OCI-LY1 (cell line): ENCODE results near the gene NFIX.

Experiments
- H2AFZ ChIP-seq: fragments of 200-600 bp; sonication (generic), shearing (Covaris generic); 2 replicates; pipeline ENCODE4 v1.6.0; 2014; ENCODE audit warnings: antibody characterized with exemption, mild to moderate bottlenecking, low read length
- H3F3A ChIP-seq: fragments of 200-600 bp; sonication (generic), shearing (Covaris generic); 2 replicates; pipeline ENCODE4 v1.6.0; 2014; ENCODE audit warnings: mild to moderate bottlenecking, antibody characterized with exemption, low read length, moderate library complexity; ENCODE audit not compliant: insufficient read depth
- H3K27ac ChIP-seq: fragments of 200-600 bp; sonication (generic); 2 replicates; pipeline ENCODE4 v1.5.1; 2014; ENCODE audit warnings: low read length, mixed run types, mild to moderate bottlenecking, low read depth; ENCODE audit not compliant: poor library complexity, severe bottlenecking
- H3K27me3 ChIP-seq: fragments of 200-600 bp; sonication (generic); 2 replicates; pipeline ENCODE4 v1.6.0; 2014; ENCODE audit warnings: antibody characterized with exemption, mild to moderate bottlenecking, low read length, moderate library complexity; ENCODE audit not compliant: insufficient read depth
- H3K36me3 ChIP-seq: fragments of 200-600 bp; sonication (generic); 2 replicates; pipeline ENCODE4 v1.6.1; 2014; ENCODE audit warnings: mild to moderate bottlenecking, antibody characterized with exemption, low read length, moderate library complexity, mixed read lengths; ENCODE audit not compliant: insufficient read depth
- H3K4me1 ChIP-seq: fragments of 200-600 bp; sonication (generic); 2 replicates; pipeline ENCODE4 v1.5.1; 2014; ENCODE audit warnings: mild to moderate bottlenecking, low read length, moderate library complexity; ENCODE audit not compliant: insufficient read depth, severe bottlenecking
- H3K4me2 ChIP-seq: fragments of 200-600 bp; sonication (generic), shearing (Covaris generic); 2 replicates; pipeline ENCODE4 v1.6.1; 2014; ENCODE audit warnings: low read length
- H3K4me3 ChIP-seq: fragments of 200-600 bp; sonication (generic); 2 replicates; pipeline ENCODE4 v1.5.1; 2014; ENCODE audit warnings: low read length, low read depth, mild to moderate bottlenecking, mixed read lengths; ENCODE audit not compliant: poor library complexity, severe bottlenecking
- H3K79me2 ChIP-seq: fragments of 200-600 bp; shearing (Covaris generic); 2 replicates; pipeline ENCODE4 v1.6.1; 2016; ENCODE audit warnings: mixed run types, low read length, mixed read lengths; ENCODE audit not compliant: insufficient read depth
- H3K9ac ChIP-seq: fragments of 200-600 bp; sonication (generic), shearing (Covaris generic); 2 replicates; pipeline ENCODE4 v1.6.1; 2014; ENCODE audit warnings: mild to moderate bottlenecking, low read length, mixed read lengths
- H3K9me2 ChIP-seq: fragments of 200-600 bp; sonication (generic), shearing (Covaris generic); 2 replicates; pipeline ENCODE4 v1.6.1; 2014; ENCODE audit warnings: low read depth, mild to moderate bottlenecking, low read length, mixed read lengths
- H3K9me3 ChIP-seq: fragments of 200-600 bp; shearing (Covaris generic); 2 replicates; pipeline ENCODE4 v1.6.1; 2014; ENCODE audit warnings: low read length, mixed read lengths
- H4K20me1 ChIP-seq: fragments of 200-600 bp; sonication (generic), shearing (Covaris generic); 2 replicates; pipeline ENCODE4 v1.6.0; 2016; ENCODE audit warnings: mild to moderate bottlenecking, low read length; ENCODE audit not compliant: insufficient read depth
- EZH2 ChIP-seq: fragments of 200-600 bp; sonication (generic), shearing (Covaris generic); IDR thresholded peaks from 2 replicates; pipeline ENCODE4 v1.8.0; 2017; ENCODE audit warnings: borderline replicate concordance, mixed run types, mild to moderate bottlenecking, antibody characterized with exemption, low read length, moderate library complexity, mixed read lengths
- TF ChIP-seq, protein P1 (sequence below): fragments of 200-600 bp; sonication (generic), shearing (Covaris generic); IDR thresholded peaks from 2 replicates; pipeline ENCODE4 v1.5.1; 2017; ENCODE audit warnings: mild to moderate bottlenecking, antibody characterized with exemption, low read length, moderate library complexity, mixed read lengths

The NFIX gene

DNA sequence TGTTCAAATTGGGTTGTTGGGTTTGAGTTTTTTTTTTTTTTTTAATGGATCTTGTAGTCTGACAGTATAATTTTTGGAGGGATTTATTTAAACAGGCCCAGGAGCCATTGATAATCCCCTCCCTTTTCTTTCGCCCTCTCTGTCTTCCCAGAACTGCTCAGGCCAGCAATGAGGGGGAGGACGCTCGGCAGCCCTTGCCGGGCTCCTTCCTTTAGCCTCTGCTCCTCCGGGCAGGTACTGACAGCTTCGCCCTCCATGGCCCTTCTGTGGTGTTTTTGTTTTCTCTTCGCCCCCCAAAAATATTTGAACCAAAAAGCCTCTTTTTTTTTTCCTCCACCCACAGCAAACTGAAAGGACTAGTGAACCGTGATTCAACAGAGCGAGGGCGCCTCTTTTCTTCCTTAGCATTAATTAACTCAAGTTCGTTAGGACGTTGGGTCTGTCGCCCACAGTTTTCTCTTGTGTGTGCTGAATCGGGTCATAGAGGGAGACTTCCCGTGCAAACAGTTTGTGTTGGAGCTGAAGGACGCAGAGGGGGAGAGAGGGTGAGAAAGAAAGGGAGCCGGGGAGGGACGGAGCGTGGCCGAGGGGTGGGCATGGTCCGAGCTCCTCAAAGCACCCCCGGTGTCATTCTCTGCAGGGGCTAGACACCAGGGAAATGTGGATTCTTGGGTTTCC lies 21.5 kb downstream of the NFIX start:
- no peaks in the 10 kb centered on the region for H3K4me1 ChIP-seq

DNA sequence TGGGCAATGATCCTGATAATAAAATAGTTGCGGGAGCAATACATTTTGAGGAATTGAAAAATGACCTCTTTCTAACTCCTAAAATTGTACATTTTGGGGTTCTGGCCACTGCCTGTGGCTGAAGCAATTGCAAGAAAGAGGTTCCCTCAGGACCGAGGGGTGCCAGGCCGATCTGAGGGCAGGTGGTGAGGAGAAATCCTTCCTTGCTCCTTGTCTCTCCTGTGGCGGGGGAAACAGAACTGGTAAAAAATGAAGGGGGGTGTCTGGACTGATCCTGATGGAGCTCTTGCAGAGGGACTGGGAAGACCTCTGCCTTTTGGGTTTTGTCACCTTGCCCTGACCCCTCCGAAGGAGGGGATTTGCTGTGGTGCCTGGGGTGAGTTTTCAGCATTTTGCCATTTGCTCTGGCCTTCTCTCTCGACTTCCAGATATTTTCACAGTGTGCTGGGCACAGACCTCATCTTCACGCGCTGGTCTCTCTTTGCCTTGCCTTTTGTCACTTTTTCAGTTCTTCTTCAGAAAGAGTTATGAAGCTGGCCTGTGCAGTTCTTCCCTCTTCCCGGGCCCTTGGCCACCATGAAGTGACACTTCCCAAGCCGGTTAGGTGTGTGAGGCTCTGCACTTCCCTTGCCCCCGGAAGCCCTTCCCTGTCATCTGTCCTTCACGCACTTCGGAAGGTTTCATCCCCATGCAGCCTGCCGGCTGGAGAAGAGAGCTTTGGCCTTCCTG lies 22.2 kb downstream of the NFIX start:
- TF ChIP-seq, protein P1, sequence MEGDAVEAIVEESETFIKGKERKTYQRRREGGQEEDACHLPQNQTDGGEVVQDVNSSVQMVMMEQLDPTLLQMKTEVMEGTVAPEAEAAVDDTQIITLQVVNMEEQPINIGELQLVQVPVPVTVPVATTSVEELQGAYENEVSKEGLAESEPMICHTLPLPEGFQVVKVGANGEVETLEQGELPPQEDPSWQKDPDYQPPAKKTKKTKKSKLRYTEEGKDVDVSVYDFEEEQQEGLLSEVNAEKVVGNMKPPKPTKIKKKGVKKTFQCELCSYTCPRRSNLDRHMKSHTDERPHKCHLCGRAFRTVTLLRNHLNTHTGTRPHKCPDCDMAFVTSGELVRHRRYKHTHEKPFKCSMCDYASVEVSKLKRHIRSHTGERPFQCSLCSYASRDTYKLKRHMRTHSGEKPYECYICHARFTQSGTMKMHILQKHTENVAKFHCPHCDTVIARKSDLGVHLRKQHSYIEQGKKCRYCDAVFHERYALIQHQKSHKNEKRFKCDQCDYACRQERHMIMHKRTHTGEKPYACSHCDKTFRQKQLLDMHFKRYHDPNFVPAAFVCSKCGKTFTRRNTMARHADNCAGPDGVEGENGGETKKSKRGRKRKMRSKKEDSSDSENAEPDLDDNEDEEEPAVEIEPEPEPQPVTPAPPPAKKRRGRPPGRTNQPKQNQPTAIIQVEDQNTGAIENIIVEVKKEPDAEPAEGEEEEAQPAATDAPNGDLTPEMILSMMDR, result no peak
- Histone ChIP-seq H3F3A (no peaks in the 10 kb centered on the region), H3K79me2 (no peaks in the 10 kb centered on the region), H3K4me1 (no peaks in the 10 kb centered on the region), H3K4me3 (no peak overlapping the region), H3K9me2 (no peaks in the 10 kb centered on the region), H2AFZ (no peak overlapping the region), H3K27me3 (peaks cover 5% of the 10 kb centered on the region; the same call in 1 of the 2 replicates), H3K9me3 (no peaks in the 10 kb centered on the region), H3K27ac (no peak overlapping the region), H3K36me3 (no peaks in the 10 kb centered on the region), H4K20me1 (no peaks in the 10 kb centered on the region), H3K9ac (no peak overlapping the region), H3K4me2 (no peak overlapping the region)

More for the DNA sequence above, 21.5 kb downstream of the NFIX start:
- Histone ChIP-seq H3K9me2 (no peaks in the 10 kb centered on the region), H2AFZ (no peak overlapping the region), H3K27me3 (peaks cover 5% of the 10 kb centered on the region; the same call in 1 of the 2 replicates), H3K27ac (no peak overlapping the region), H3K4me3 (no peak overlapping the region), H3K79me2 (no peaks in the 10 kb centered on the region), H3K9ac (no peak overlapping the region), H3K4me2 (no peak overlapping the region), H3K36me3 (no peaks in the 10 kb centered on the region), H4K20me1 (no peaks in the 10 kb centered on the region), H3F3A (no peaks in the 10 kb centered on the region), H3K9me3 (no peaks in the 10 kb centered on the region)
- no peak for TF ChIP-seq EZH2
- TF ChIP-seq, protein P1, result no peak

DNA sequence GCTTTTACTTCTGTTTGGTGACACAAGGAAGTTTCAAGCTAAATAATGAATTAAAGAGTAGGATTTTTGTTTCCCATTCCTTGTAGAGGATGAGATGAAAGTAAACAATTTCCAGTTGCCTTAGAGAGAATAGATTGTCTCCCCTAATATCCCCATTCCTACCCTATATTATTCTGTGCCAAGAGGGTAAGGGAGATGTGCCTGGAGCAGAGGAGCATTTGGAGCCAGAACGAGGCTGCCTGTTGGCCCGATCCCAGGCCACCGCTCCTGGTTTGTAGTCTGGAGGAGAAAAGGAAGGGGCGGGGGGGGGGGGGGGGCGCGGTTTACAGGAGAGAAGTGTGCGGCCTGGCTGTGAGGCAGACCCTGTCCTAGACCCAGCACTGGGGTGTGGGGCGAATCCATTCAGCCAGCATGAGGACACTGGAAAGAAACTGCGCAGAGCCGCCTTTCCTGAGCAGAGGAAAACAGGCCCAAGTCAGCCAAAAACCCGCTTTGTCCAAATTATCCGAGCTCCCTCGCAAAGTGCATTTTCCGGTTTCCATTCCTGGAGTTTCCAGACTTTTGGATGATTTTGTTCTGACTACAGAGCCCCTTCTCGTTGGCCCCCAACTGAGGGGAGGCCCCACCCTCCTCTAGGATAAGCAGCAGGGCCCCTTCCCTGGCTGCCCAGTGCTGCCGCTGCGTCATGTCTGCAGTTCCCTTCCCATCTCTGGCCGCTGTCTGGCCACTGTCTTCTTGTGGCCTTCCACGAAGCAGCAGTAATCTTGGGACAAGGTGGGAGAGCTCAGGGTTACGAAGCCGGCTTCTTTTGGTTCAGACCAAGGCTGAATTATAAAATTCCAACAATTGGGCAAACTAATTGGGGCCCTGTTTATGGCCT lies 23.0 kb downstream of the NFIX start:
- no peaks in the 10 kb centered on the region for H3K9me3 ChIP-seq
- H3K4me2 ChIP-seq, result no peak overlapping the region
- TF ChIP-seq, protein P1, result no peak
- no peak for TF ChIP-seq EZH2
- H3K4me1 ChIP-seq, result no peaks in the 10 kb centered on the region
- peaks cover 5% of the 10 kb centered on the region; the same call in 1 of the 2 replicates for H3K27me3 ChIP-seq
- no peak overlapping the region for H3K4me3 ChIP-seq
- H2AFZ ChIP-seq, result no peak overlapping the region
- no peaks in the 10 kb centered on the region for H3F3A ChIP-seq
- no peaks in the 10 kb centered on the region for H3K9me2 ChIP-seq
- H3K36me3 ChIP-seq, result no peaks in the 10 kb centered on the region
- no peaks in the 10 kb centered on the region for H4K20me1 ChIP-seq
- H3K9ac ChIP-seq, result no peak overlapping the region
- no peak overlapping the region for H3K27ac ChIP-seq
- no peaks in the 10 kb centered on the region for H3K79me2 ChIP-seq
